ENCODE results near the gene GPATCH1.

GPATCH1 gene, protein sequence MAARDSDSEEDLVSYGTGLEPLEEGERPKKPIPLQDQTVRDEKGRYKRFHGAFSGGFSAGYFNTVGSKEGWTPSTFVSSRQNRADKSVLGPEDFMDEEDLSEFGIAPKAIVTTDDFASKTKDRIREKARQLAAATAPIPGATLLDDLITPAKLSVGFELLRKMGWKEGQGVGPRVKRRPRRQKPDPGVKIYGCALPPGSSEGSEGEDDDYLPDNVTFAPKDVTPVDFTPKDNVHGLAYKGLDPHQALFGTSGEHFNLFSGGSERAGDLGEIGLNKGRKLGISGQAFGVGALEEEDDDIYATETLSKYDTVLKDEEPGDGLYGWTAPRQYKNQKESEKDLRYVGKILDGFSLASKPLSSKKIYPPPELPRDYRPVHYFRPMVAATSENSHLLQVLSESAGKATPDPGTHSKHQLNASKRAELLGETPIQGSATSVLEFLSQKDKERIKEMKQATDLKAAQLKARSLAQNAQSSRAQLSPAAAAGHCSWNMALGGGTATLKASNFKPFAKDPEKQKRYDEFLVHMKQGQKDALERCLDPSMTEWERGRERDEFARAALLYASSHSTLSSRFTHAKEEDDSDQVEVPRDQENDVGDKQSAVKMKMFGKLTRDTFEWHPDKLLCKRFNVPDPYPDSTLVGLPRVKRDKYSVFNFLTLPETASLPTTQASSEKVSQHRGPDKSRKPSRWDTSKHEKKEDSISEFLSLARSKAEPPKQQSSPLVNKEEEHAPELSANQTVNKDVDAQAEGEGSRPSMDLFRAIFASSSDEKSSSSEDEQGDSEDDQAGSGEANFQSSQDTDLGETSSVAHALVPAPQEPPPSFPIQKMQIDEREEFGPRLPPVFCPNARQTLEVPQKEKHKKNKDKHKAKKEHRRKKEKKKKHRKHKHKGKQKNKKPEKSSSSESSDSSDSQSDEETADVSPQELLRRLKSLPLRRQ

DNA sequence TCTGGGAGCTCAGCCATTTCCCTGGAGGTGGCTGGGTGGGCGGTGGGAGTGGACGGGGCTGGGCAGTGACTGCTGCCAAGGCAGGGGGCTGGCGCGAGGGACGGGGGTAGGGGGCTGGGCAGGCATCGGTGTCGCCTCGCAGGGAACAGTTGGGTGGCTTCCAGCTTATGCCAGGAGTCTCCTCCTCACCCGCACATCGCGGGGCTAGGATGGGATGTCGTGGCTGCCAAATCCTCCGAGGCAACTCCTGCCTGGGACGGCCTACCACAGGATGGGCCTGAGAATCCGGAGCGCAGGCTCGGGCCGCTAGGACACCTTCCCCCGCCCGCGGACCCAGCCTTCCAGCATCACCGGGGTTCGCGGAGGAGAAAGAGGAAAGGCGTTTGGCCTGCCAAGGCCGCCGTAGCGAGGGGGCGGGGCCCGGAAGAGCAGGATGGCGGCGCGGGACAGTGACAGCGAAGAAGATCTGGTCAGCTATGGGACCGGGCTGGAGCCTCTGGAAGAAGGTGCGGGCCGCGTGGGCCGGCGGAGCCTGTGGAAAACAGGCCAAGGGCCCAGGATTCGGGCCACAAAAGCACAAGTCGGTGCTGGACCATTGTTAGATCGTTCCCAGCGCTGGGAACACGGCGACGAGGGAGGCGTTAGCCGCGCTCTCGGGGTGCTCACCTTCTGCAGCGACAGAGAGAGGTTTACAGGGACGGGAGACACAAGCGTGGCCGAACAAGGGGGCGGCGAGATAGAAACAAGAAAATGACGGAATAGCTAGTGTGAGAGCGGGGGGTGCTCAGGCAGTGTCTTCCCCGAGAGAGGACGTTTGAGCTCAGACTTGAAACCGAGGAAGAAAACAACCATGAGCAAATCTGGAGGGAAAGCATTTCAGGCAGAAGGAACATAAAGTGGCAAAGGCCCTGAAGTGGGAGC is at the start of gene GPATCH1:
Gene GPATCH1 (plus strand): TSS at position 421 of the 921 bp plus-strand sequence. CDS start 13 bp downstream, at position 434.
- Histone ChIP-seq H3K4me1 (ENCODE audit: control insufficient read depth, insufficient read depth, low read length) (peaks cover 26% of the 10 kb centered on the region), H3K27ac (ENCODE audit: extremely low read depth, low read depth, low read length) (peak within 1 kb of the TSS; percentile 89), H3K9me3 (ENCODE audit: control insufficient read depth, insufficient read depth, low read depth, low read length) (no peaks in the 10 kb centered on the region; the same call in 1 of the 2 replicates), H3K36me3 (ENCODE audit: control insufficient read depth in 2 of 2, insufficient read depth in 1 of 2, low read length in 2 of 2) (peaks cover 0 to 17% of the 10 kb centered on the region in 2 experiments; a peak in 1 of 3 replicates), H3K4me3 (ENCODE audit: low read depth, low read length) (peak within 1 kb of the TSS; percentile 66)
- CTCF ChIA-PET: interaction anchor here (0.5 to 1.5 kb wide), 7 partner anchors 12 to 617 kb away, joined by 3 to 13 read pairs (median 4); no protein-coding TSS in a partner anchor
- POLR2A ChIA-PET: interaction anchor here (0.6 to 1.8 kb wide), 15 partner anchors 9 to 154 kb away, joined by 3 to 10 read pairs (median 4); partner anchors contain the start of genes CEP89 and FAAP24
- no peak for TF ChIP-seq ZNF274 (IDR thresholded peaks at IDR 0.05; ENCODE audit: low read length)
- no peak for TF ChIP-seq ZNF274 (tag by site-specific recombination; IDR thresholded peaks at IDR 0.05; ENCODE audit: borderline replicate concordance)
- peak; percentile 61; the same call in 1 of the 2 replicates for TF ChIP-seq ZNF777 (tag by site-specific recombination; IDR thresholded peaks at IDR 0.05; ENCODE audit: borderline replicate concordance)
- TF ChIP-seq ZFP41 (tag by site-specific recombination; IDR thresholded peaks at IDR 0.05; ENCODE audit: borderline replicate concordance): no peak
- peak; percentile 80 for TF ChIP-seq EGR2 (tag by site-specific recombination; IDR thresholded peaks at IDR 0.05; ENCODE audit: low read depth)
- peak; percentile 80 for TF ChIP-seq ZNF366 (tag by site-specific recombination; conservative IDR thresholded peaks at IDR 0.05)
- no peak for TF ChIP-seq MZF1 (tag by site-specific recombination; IDR thresholded peaks at IDR 0.05; ENCODE audit: borderline replicate concordance)
- peak; percentile 98 for TF ChIP-seq ZSCAN30 (tag by site-specific recombination; IDR thresholded peaks at IDR 0.05)
- no peak for TF ChIP-seq ZNF221 (tag by site-specific recombination; IDR thresholded peaks at IDR 0.05; ENCODE audit: borderline replicate concordance)
- peak; percentile 92 for TF ChIP-seq ZFP69B (tag by site-specific recombination; IDR thresholded peaks at IDR 0.05)
- no peak for TF ChIP-seq PRDM1 (tag by site-specific recombination; IDR thresholded peaks at IDR 0.05)
- no peak for TF ChIP-seq ZNF791 (tag by site-specific recombination; IDR thresholded peaks at IDR 0.05)
- no peak for TF ChIP-seq ZNF174 (tag by site-specific recombination; IDR thresholded peaks at IDR 0.05)
- TF ChIP-seq ZNF776 (tag by site-specific recombination; IDR thresholded peaks at IDR 0.05; ENCODE audit: borderline replicate concordance): no peak
- peak; percentile 90; the same call in 1 of the 2 replicates for TF ChIP-seq ZNF610 (tag by site-specific recombination; IDR thresholded peaks at IDR 0.05; ENCODE audit: borderline replicate concordance)
- peak; percentile 97 for TF ChIP-seq SP7 (tag by site-specific recombination; IDR thresholded peaks at IDR 0.05)
- no peak for TF ChIP-seq ZNF596 (tag by site-specific recombination; IDR thresholded peaks at IDR 0.05)
- TF ChIP-seq, protein P1, sequence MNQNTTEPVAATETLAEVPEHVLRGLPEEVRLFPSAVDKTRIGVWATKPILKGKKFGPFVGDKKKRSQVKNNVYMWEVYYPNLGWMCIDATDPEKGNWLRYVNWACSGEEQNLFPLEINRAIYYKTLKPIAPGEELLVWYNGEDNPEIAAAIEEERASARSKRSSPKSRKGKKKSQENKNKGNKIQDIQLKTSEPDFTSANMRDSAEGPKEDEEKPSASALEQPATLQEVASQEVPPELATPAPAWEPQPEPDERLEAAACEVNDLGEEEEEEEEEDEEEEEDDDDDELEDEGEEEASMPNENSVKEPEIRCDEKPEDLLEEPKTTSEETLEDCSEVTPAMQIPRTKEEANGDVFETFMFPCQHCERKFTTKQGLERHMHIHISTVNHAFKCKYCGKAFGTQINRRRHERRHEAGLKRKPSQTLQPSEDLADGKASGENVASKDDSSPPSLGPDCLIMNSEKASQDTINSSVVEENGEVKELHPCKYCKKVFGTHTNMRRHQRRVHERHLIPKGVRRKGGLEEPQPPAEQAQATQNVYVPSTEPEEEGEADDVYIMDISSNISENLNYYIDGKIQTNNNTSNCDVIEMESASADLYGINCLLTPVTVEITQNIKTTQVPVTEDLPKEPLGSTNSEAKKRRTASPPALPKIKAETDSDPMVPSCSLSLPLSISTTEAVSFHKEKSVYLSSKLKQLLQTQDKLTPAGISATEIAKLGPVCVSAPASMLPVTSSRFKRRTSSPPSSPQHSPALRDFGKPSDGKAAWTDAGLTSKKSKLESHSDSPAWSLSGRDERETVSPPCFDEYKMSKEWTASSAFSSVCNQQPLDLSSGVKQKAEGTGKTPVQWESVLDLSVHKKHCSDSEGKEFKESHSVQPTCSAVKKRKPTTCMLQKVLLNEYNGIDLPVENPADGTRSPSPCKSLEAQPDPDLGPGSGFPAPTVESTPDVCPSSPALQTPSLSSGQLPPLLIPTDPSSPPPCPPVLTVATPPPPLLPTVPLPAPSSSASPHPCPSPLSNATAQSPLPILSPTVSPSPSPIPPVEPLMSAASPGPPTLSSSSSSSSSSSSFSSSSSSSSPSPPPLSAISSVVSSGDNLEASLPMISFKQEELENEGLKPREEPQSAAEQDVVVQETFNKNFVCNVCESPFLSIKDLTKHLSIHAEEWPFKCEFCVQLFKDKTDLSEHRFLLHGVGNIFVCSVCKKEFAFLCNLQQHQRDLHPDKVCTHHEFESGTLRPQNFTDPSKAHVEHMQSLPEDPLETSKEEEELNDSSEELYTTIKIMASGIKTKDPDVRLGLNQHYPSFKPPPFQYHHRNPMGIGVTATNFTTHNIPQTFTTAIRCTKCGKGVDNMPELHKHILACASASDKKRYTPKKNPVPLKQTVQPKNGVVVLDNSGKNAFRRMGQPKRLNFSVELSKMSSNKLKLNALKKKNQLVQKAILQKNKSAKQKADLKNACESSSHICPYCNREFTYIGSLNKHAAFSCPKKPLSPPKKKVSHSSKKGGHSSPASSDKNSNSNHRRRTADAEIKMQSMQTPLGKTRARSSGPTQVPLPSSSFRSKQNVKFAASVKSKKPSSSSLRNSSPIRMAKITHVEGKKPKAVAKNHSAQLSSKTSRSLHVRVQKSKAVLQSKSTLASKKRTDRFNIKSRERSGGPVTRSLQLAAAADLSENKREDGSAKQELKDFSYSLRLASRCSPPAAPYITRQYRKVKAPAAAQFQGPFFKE (tag by site-specific recombination; IDR thresholded peaks at IDR 0.05; ENCODE audit: borderline replicate concordance): 0 out of 2 replicates have a peak, but pooled peaks have one; percentile 77
- no peak for TF ChIP-seq ZNF354C (tag by site-specific recombination; IDR thresholded peaks at IDR 0.05; ENCODE audit: borderline replicate concordance, low read depth)
- peak; percentile 60; the same call in 1 of the 2 replicates for TF ChIP-seq ZSCAN18 (tag by site-specific recombination; IDR thresholded peaks at IDR 0.05)
- TF ChIP-seq, protein P2, sequence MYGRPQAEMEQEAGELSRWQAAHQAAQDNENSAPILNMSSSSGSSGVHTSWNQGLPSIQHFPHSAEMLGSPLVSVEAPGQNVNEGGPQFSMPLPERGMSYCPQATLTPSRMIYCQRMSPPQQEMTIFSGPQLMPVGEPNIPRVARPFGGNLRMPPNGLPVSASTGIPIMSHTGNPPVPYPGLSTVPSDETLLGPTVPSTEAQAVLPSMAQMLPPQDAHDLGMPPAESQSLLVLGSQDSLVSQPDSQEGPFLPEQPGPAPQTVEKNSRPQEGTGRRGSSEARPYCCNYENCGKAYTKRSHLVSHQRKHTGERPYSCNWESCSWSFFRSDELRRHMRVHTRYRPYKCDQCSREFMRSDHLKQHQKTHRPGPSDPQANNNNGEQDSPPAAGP (tag by site-specific recombination; IDR thresholded peaks at IDR 0.05): peak; percentile 97
- no peak for TF ChIP-seq RBAK (tag by site-specific recombination; IDR thresholded peaks at IDR 0.05)
- TF ChIP-seq TCF7L2 (IDR thresholded peaks at IDR 0.05; ENCODE audit: borderline replicate concordance, low read depth, low read length): no peak
